Lung microvascular endothelial cell (primary cell): Measurements from ENCODE around the gene ARMH4. TPM values are rescaled to one million over a fixed set of nuclear protein-coding genes. Genes with fewer than 3 reads are reported as not detected.
A peak's percentile ranks its signal among the peaks of the same experiment; 100 is the strongest.
"Not testable (repeated sequence)": the region's sequence is repeated elsewhere in the genome, so short reads cannot be mapped to it uniquely, and the experiment has no call there.

ENCODE experiments used
- DNase-seq, 2 donors: peaks; one replicate each; pipeline versions ENCODE4 v3.0.0 to v3.0.0-alpha.2; 2010; ENCODE audit warnings: low read depth in 2 of 2
- total RNA-seq: library from RNA; depleted of rRNA; stranded (reverse); fragments of >200 nt; gene quantifications from 2 replicates; pipeline ENCODE4 v1.2.1, GENCODE V29; 2014

The ARMH4 gene
- total RNA-seq, 1 donor from 2014 or later, result 1.8 TPM

DNA sequence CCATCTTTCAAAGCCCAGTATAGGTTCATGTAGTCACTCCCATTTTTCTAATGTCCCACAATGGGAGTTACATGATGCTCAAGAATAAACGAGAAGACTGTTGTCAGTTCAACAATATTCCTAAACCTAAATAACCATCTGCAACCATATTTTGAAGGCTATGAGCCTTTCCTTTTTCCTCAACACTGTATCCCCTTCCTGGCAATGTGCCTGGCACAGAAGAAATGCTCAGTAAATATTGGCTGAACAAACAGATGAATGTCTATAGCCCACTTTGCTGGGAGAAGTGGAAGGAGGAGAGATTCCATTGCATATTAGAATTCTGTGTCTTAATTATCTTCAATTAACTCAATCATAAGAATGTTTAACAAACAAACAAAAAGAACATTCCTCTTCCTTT lies 6.1 kb downstream of the ARMH4 start:
- no peak for DNase-seq

DNA sequence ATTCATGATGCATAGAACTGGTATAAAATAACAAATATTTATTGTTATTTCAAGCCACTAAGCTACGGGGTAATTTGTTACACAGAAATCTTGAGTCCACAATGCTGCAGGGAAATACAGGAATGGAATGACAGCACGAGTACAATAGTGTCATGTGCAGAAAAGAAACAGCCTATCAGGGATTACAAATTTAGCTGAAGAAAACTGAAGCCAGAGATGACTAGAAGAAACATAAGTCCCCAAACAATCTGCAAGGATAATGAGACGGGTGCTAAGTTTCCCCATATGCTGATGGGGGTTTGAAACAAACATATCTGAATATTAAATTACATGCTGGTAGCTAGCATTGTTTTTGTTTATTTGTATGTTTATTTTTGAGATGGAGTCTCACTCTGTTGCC lies 8.9 kb downstream of the ARMH4 start:
- no peak for DNase-seq

DNA sequence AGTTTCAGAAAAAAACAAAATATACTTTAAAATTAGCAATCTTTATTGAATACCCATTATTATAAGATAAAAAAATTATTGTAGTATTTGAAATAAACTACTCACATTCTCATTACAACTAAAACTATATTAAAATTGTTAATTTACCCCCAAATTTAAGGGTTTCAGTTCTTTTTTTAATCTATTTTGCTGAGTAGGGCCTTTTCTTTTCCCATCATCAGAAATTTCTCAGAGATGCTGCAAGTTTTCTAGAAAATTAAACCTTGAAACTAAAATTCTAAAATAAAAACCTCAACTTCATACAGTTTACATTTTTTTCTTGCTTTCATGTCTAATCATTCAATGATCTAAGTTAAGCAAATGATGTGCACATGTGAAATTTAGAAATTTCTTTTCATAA lies 10.1 kb downstream of the ARMH4 start:
- no peak for DNase-seq

DNA sequence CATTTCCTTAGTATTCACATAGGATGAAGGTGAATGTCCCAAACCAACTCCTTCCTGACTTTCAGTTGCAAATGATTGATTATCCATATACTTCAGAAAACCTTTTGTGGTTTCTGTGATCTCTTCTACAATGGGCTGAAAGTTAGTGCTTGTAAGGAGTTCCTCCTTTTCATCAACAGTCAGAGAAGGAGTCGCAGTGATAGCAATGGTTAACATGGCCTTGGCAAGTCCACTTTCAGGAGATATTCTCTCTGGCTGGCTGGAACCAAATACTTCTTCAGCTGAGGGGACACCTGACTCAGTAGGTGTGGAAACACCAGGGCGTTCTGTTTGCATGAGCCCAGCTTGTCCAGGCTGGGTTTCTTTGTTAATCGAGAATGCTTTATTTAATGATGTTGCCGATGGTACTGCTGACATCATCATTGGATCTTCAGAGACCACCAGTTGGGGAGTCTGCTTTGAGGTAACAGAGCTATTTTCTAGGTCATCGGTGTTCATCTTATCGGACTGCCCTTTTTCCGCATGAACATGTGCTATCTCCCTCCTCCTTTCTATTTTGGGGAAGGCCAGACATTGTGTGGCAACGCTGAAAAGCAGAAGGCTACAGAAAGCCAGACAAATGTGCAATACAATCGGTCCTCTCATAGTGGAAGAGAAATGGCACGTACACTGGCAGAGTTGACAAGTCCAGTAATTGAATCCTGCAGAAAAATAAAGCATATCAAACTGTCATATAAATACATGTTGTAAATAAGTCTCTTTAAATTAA lies 13.1 kb downstream of the ARMH4 start:
- DNase-seq, result no peak

DNA sequence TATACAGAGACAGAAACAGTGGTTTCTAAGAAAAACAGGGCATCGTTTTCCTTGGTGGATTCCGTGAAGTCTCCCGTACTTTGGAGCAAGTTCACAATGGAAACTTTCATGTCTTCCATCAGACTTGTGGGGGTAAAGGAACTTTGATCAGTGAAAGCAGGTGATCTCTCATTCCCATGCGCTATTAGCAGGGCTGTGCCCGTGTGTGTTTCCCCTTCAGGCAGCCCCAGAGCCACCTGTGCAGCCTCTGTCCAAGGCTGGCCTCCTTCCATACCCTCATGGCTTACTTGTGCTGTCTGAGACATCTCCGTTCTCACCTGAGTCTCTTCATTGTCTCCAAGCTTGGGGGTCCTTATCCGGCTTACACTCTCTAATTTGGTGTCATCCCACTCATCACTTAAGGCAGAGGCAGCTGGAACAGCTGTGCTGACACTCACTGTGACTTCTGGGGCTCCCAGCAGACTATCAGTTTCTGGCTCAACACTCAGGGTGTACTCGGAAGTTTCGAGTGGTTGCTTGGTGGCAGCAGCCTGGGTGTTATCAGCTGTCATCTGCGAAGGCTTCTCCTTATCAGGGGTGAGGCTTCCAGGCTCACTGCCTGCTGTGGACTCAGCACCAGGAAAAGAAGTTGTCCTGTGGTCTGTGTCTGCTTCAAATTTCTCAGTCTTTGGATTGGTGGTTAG lies 13.8 kb downstream of the ARMH4 start:
- DNase-seq, result no peak

DNA sequence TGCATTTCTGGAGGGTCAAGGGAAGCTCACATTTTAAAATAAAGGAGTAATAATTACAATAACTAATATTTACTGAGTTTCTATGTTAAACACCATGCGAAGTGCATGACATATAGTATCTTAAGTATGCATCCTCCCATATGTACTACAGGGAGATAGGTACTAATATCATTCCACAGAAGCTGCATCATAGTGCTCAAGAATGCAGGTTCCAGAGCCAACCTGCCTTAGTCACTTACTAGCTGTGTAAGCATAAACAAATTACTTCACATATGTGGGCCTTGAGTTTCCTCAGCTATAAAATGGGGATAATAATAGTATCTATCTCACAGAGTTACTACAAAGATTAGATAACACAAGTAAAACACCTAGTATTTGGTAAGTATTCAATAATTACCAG lies 18.3 kb downstream of the ARMH4 start:
- no peak for DNase-seq

DNA sequence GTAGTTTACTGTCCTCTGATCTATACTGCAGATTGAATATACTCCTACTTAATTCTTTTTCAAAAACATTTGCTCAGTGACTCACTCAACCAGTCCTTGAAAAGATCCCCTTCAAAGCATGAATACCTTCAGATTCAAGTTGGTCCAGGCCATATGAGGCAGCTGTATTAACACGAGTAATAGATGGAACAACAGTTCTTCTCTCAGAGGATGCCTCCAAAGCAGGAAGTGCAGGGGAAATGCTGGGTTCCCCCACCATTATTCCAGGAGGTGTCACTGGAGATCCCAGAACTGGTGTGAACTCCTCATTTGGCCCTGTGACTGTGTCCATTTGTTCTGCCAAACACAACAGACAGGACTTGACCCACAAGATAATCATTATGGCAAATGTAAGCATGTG lies 20.6 kb downstream of the ARMH4 start:
- peak in 1 of 2 donors; percentile 76 for DNase-seq

DNA sequence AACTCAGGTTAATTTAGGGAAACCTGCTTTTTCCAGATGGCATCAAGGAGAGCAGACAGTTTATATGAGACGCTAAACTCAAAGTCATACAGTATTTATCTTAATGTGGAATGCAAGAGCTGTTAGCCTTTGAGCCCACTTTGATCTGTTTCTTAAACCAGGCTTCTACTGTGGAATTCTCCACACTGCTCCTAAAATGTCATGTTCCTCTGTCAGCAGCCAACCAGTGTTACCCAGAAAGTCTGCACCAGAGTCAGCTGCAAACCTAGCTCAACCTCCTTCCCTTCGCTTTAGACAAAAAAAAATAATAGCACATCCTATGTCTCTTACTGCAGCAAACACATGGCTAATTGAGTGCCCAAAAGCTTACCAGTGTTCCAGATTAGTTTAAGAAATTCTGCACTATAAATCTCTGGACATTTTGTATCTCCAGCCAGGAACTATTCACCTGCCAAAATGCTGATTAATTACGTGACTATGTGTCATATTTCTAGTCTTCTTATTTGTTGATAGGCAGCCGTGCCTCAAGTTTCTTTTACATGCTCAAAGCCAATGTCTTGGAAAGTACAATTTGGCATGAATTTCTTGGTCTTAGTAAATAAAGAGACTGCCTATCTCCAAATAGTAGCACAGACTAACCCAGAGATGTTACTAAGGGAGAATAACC lies 21.8 kb downstream of the ARMH4 start:
- DNase-seq, result no peak

DNA sequence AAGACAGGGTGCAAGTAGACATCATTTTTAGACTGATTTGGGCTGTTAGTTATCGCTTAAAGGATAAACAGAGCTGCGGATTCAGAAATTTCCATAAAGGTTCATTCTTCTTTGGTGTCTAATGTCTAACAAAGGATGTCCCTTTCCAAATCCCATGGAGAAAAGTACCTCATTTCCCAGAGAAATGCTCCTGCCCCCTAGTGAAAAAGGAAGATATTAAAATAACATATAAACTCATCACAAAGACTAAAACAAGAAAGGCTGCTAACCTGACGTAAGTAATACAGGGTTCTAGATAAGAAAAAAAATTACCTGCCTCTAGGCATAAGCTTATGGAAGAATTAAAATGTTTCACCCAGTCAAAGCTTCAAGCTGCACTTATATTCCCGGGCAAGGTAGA lies 22.8 kb downstream of the ARMH4 start:
- DNase-seq, result no peak

DNA sequence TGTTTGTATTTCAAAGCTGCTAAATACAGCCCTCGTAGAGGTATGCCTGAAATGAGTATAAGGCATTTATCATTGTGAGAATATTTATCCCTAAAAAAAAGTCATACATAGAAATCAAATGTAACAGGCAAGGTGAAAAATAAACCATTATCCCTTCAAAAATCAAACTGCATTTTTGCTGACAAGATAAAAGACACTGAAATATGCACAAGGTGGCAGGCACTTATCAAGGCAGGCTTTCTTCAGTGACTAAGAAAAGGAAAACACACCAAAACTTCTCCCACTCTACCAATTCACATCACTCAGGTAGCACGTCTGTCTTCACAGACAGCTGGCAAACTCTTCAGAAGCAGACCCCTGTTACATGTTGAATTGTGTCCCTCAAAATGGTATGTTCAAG lies 23.6 kb downstream of the ARMH4 start:
- no peak for DNase-seq

DNA sequence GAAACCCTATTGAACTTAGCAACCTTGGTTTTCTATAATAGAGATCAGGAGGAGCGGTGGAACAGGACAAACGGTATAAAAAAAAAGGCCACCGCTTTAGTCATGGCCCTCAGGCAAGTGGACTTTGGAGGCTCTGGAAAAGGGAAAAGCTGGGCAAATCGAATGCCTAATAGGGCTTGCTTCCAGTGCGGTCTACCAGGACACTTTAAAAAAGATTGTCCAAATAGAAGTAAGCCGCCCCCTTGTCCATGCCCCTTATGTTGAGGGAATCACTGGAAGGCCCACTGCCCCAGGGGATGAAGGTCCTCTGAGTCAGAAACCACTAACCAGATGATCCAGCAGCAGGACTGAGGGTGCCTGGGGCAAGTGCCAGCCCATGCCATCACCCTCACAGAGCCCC lies 29.5 kb downstream of the ARMH4 start:
- DNase-seq, result not testable (repeated sequence)

DNA sequence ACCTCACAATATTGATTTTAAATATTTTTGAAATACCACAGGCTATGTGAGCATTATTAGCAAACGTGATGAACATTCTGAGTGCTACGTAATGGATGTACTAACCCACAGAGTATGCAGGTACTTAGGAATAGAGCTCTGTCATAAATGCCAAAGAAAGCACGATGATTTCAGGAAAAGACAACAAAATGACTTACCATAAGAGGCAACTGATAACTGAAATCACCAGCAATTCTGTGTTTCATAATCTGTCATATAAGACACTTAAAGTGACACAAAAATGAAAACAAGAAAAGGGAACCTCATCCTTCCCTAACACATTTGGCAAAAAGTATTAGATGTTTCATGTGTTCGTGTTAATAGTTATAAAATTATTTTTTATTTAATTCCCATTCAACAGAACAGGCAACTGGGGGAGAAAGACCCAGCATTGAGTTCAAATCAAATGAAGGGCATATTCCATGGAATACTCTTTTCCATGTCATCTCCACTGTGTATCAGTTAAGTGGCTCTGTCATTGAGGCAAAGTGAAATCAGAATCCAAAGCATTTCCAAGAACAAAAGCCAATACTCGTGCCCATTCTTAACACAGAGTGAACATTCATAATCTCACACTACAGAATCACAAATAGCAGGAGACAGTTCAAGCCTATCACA lies 30.4 kb downstream of the ARMH4 start:
- no peak for DNase-seq

DNA sequence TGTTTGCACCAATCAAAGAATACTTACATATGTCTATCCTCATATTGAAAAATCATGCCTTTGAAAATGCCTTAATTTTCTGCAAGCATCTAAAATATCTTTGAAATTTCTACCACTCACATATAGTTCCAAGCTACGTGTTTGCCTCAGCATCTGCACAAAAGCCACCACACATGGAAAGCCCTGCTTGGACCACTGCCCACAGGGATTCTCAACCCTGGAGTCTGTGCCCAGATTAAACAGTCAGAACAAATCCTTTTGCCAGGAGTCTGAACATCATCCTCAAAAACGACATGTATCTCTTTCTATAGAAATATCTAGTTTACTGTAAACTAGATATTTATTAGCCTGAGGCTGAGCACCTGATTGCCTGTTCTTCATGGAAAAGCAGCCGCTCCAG lies 32.6 kb downstream of the ARMH4 start:
- no peak for DNase-seq

DNA sequence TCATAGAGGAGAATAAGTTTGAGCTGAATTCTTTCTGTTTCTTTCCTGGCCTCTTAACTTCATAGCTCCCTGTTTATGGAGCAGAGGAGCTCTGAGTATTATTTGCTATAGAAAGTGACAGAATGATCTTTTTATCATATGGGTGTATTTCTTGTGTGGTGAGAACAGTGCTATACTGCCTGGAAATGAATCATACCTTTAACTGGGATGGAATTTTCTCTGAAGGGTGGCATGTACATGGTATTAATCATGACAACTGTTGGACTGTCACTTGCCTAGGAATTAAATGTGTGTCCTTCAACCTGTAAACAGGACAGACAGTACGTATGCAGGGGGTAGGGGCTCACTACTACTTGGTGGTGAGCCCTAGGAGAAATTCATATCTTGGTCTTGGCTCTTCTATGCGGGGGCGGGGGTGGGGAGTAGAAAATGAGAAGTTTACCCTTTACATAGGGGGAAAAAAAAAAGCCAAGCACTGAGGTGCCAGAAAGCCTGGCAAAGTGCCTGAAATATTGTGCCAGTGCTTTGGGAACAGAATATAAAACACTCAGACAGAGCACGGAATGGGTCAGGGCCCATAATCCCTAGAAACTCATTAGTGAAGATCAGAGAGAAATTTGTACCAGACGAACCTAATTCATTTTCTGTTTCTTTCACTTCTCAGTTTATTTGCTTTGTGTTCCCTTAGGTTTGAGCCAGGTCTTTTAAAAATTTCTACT lies 33.8 kb downstream of the ARMH4 start:
- no peak for DNase-seq

DNA sequence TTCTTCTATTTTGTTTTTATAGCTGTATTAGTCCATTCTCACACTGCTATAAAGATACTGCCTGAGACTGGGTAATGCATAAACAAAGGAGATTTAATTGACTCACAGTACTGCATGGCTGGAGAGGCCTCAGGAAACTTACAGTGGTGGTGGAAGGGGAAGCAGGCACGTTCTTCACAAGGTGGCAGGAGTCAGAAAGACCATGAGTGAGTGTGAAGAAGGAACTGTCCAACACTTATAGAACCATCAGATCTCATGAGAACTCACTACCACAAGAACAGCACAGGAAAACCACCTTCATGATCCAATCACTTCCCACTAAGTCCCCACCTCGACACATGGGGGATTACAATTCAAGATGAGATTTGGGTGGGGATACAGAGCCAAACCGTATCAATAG lies 42.3 kb downstream of the ARMH4 start:
- DNase-seq, result peak in 1 of 2 donors; percentile 3

DNA sequence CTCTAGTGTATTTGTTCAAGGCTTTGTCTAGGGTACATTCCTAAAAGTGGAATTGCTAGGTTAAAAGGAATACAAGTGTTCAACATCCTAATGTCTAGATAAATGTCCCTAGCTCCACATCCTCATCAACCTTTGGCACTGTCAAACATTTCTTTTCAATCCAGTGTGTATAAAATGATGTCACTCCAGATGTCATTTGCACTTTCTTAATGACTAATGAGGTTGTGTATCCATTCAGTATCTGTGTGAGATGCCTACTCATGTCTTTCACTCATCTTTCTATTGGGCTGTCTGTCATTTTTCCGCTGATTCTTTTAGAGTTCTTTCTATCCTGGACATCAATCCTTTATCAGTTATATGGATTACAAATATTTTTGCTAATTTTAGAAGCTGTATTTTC lies 43.3 kb downstream of the ARMH4 start:
- no peak for DNase-seq

DNA sequence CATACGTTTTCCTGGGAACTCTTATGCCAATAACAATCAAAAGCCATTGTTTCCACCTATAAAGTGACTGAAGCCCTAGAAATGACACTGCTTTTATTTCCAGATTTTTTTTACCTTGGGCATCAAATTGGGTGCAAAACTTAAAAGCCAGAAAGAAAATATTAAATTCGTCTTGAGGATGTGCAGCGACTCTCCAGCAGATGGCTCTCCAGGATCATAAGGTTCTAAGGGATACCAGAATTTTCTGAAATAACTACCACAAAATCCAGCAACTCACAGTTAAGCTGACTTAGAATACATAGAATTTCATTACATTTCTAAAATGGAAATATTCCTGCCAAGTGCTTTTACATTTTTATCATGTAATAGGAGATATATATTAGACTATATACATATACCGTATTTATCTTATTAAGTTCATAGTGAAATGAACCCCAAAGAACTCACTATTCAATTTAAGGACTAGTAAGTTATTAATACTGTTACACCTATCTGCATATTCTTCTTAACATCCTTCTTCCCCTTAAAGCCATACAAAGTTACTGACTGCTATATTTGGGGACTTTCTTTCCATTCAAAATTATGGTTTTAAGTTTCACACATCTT lies 44.0 kb downstream of the ARMH4 start:
- DNase-seq, result peak; percentile 76 to 82

DNA sequence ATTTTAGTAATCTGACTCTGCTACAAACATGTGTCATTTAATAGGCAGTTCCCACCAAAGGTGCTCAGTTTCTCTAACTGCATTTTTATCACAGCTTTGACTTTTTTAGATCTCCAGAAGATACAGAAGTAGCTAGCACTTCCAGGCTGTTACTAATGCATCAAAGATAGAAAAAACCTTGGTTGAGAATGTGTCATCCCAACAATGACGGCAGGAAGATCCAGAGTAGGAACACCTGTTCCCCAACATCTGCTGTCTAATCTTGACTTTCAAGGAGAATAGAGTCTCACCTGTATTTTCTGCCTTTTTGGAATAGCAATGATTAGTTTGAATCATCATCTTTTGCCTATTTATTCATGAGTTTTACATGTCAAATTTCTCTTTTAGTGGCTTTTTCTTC lies 45.0 kb downstream of the ARMH4 start:
- no peak for DNase-seq

DNA sequence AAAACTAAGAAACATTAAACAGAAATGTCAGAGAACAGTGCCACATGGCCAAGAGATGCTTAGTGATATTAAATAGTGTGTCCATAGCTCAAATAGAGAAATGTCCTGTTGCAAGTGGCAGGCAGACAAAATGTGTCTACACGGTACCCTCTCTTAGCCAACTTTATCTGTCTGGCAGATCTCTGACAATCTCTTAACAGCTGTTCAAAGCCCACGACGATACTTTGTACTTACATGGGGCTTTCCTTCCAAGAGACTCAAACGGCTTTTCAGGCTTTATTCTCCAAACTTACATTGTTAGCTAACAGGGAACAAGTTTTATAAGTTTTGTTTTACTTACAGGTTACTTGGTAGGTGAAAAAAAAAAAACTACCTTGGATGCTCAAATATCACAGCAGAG lies 45.6 kb downstream of the ARMH4 start:
- no peak for DNase-seq

DNA sequence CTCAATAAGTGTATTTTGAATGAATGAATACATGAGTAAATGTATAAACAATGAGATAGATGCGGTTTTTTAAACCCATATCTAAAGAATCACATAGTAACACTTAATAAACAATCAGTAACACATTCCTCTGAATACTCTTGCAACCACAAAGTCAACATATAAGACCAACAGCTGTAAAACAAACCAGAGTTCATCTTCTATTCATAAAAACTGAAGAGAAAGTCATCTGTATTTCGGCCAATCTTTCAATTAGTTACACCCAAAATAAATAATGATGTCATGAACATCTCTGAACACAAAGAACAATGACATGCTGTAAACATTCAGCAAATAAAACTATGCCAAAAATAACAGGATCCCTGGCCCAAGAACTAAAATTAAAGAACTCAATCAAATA lies 47.2 kb downstream of the ARMH4 start:
- peak; percentile 44 to 55 for DNase-seq

DNA sequence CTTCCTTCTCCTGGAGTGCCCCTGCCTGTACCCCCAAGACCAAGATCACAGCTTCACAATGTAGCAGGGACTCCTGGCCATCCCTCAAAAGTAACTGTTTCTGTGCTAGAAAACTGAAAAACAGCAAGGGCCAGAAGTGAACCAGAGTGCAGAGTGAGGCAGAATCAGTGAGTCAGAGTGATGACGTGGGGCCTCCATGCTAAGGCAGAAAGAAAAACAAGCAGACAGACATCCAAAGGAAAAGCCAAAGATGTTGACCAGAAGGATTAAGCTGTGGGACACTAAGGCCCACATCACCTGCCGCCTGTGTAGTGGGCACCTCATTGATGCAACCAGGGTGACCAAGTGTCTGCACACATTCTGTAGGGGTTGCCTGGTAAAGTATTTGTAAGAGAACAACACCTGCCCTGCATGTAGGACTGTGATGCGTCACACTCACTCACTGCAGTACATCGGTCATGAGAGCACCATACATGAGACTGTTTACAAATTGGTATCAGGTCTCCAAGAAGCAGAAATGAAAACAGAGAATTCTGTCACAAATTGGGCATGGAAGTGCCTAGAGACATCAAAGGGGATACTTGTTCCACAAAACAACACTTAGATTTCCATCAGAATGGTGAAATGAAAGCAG lies 51.2 kb downstream of the ARMH4 start:
- peak in 1 of 2 donors; percentile 54 for DNase-seq
